ENCODE results near the gene BCL11B.

DNA sequence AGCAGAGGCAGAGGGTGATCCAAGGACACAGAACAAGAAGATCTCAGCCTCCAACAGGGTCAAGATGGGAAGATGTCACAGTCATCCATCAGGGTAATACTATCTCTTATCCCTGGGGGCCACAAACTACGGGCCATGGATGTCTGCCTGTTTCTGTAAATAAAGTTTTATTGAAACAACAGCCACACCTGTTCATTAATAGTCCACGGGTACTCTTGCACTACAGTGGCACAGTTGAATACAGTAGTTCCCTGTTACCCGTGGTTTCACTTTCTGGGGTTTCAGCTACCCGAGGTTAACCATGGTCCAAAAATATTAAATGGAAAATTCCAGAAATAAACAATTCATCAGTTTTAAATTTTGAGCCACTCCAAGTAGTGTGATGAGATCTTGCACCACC is 65.9 kb downstream of the BCL11B start:
- no peak for TF ChIP-seq CTCF (IDR thresholded peaks at IDR 0.05)
- no peak for TF ChIP-seq POLR2A (IDR thresholded peaks at IDR 0.05)

All from vagina (tissue), 2 donors.